HG02970 (cell line): ENCODE data around the gene PPP2R5D.

ENCODE experiments used
- ATAC-seq: cut with Tn5 transposase; IDR thresholded peaks from one replicate; pipeline ENCODE4 v1.9.1; 2021; ENCODE audit warnings: mild to moderate bottlenecking, moderate library complexity, moderate number of reproducible peaks; ENCODE audit not compliant: unreplicated experiment, low FRiP score

Gene PPP2R5D

DNA sequence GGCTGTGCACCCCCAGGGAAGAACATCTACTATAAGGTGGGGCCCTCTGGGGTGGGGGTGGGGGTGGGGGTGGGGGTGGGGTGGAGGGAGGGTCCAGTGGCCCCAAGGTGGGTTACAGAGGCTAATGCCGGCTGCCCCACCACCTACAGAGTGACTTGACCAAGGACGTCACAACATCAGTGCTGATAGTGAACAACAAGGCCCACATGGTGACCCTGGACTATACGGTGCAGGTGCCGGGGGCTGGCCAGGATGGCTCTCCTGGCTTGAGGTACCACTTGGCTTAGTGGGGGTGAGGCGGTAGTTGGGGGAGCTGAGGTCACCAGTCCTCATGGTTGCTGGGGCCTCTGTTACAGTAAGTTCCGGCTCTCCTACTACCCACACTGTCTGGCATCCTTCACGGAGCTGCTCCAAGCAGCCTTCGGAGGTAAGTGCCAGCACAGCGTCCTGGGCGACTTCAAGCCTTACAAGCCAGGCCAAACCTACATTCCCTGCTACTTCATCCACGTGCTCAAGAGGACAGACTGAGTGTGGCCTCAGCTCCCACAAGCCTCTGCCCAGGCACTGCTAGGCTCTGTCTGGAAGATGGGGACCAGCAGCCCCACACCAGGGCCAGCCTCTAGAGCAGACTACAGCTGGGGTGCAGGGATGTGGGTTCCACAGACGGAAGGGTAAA lies 21.1 kb upstream of the PPP2R5D start:
- no peak for ATAC-seq

DNA sequence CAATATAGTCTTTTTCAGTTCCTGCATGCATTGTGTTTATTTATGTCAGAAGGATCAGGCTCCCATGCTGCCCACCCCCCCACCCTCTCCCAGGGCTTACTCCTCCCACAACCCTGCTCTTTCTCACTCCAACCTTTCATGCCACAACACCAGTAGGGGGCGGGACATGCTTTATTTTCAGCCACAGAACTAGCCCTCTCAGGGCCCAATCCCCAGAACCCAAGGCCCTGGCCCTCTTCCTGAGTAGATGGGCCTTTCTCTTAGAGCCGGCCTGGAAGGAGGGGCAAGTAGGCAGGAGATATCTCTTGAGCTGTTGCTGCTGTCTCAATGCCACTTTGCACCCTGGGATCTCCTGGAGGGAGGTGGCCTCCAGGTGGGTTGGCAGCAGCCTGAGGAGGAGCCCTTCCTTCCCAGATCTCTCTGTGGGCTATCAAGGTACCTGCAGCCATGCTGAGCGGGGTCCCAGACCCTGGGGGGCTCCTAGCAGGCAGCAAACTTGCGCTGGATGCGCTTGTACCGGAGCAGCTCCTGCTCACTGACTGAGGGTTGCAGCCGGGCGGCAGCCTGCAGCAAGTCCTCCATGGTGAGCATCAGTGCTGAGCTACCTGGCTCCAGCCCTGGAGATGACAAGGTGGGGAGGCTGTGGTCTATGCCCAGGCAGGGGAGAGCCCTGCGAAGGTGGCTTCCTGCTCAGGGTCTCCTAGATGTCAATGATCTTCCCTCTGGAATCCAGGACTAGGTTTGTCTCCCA lies 20.3 kb upstream of the PPP2R5D start:
- no peak for ATAC-seq

DNA sequence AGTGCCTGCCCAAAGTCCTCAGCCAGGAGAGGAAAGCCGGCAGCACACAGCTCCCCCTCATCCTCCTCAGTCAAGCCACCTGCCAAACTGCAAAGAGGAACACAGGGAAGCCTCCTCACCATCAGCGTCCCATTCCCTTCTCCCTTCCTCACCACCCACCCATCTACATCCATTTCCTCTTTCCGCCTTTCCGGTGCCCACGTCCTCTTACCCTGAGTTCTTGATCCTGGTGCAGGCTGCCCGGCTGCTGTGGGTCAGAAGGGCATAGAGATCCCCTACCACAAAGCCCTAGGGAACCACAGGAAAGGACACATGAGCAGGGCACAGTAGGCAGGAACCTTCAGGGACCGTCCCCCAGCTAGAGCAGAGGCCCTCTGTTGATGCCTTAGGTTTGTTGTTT lies 17.8 kb upstream of the PPP2R5D start:
- no peak for ATAC-seq

DNA sequence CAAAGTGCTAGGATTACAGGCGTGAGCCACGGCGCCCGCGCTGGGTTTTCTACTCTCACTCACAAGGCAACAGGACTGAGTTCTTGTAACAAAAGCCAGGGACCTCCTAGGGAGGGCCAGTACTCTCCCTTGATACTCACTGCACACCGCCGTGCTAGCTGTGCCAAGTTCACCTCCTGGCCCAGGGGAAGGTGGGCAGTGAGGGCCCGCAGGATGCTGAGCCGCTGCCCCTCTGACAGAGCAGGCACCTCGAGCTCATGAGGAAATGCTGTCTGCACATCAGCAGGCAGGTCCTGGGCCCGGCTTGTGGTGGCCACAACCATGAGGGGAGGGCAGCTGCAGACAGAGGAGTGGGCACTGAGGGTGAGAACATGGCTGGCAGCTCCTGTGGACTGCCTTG lies 17.1 kb upstream of the PPP2R5D start:
- ATAC-seq = no peak

DNA sequence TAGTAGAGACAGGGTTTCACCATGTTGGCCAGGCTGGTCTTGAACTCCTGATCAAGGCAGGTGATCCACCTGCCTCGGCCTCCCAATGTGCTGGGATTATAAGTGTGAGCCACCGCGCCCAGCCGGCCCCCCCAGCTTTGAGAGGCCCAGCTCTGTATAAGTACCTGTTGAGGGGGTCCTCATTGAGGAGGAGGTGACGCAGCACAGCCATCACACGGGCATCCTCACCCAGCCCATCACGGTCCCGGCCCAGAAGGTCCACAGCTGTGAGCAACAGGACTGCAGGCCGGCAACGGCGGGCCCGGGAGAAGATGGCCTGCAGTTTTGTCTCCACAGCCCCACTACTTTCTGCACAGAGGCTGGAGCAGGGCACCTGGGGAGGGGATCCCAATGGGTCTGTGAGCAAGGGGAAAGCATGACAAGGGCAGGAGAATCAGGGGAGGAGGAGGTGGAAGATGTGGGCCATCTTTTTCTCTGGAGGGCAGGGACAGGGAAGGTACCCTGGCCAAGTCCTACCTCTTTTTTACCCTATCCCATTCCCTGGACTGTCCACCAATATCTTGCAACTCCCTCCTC lies 16.2 kb upstream of the PPP2R5D start:
- ATAC-seq = no peak

DNA sequence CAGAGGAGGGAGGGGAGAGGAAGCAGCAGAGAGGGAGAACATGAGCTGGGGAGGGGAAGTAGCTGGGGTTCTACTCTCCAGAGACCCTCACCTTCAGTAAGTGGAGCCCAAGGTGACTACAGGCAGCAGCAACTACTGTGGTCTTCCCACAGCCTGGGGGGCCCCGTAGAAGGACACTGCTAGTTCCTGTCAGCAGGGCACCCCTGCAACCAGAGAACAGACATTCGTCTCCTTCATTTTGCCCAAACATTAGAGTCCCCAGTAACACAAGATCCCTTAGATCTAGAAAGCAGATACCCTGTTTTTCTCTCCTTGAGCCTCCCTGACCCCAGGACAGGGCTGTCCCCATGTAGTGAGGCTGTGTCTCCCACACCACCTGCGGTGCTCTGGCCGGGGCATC lies 15.6 kb upstream of the PPP2R5D start:
- ATAC-seq = no peak

DNA sequence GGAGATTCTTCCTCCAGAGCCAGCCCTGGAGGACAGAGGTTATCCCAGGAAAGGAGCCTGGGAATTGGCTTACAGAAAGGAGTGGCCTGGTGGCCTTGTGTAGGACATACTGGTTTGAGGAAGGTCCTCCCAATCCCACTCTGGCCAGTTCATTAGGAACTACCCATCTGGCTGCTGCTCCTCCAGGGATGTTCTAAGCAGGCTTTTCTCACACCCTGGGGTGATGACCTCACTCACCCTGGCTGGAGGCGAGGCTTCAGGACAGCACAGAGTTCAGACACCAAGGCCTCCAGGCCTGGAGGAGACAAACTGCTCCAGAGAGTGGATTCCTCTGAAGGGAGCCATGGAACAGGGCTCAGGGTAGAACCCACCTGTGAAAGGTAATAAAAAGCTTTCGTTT lies 14.9 kb upstream of the PPP2R5D start:
- ATAC-seq = no peak

DNA sequence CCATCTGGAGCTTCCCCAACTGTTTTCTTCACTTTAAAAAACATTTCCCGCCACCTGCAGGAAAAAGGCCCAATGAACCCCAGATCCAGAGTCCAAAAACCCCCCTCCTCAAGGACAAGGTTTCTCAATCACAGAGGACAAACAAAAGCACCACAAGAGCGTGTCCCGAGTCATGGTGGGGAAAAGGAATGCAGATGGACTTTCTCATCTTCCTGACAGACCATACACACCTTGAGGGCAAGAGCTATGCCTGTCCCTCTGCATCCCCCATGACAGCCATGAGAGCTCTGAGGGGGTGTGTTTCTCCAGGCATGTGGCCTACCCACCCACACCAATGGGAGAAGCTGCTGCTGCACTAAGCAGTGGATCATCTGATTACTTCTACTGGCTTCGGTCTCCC lies 14.4 kb upstream of the PPP2R5D start:
- ATAC-seq = no peak

DNA sequence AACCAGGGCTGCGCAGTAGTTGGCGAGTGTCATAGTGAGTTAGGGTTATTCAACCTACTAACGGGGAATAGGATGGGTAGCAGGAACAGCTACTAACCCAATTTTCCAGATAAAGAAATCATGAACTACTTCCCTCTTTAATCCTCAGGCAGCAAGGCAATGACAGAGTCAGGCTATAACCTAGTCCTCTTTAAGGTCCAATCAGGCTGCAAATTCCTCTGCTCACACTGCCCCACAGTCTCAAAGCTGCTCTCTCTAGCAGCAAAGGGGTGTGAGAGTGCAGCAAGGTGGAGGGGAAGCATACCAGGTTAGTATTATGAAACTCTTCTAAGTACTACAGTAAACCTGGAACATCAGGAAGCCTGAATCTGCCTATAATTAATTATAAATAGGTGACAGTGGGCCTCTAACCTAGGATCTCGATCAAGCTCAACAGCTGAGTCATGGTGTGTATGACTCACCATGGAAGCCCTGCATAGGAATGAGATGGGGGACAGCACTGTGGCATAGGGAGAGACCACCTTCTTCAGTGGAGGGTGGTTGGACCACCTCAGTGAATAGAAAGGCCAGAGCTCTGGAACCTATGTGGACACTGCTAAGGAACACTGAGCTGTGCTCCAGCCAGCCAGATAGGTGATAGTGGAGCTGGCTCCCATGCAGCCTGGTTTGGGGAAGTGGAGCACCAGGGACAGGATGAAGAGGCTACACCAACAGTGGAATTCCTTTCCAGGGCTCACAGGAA lies 13.3 kb upstream of the PPP2R5D start:
- no peak for ATAC-seq

DNA sequence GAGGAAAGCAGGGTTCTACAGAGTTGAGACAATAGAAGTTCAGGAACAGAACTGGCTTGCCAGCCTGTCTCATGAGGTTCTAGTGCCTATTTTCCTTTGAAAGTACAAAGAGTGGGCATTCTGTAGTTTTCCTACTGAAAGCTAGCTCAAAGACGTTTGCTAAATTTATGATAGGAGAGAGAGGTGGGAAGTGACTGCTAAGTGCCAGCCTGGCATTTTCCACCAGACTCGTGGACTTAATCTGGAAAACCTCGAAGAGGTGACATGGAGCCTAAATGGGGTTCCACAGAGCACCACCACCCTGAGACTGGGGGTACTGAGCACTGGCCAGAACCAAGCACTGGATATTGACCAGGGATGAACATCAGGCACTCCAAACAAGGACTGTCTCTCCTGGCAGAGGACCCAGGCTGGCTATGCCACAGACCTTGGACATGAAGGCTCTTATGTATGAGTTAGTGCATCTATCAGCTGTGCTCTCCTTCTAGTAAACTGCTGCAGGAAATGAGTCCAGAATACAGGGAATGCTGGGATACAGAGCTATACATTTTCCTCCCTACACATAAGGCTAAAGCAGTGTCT lies 12.5 kb upstream of the PPP2R5D start:
- ATAC-seq = no peak

DNA sequence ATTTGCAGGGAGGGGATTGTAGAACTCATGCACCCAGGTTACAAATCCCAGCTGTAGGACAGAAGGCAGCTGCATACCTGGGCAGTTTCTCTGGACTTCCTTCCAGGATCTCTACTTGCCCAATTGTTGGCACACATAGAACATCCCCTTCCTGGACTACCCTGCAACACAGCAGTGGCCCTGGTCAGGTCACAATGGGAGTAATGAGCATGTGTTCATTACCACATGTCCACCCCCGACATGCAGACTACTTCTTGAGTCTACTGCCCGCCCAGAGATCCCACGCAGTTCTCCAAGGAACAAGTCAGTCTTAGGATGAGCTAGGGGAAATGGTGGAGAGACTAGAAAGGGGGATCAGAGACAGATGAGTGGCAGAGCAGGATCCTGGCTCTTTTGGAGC lies 10.4 kb upstream of the PPP2R5D start:
- no peak for ATAC-seq

DNA sequence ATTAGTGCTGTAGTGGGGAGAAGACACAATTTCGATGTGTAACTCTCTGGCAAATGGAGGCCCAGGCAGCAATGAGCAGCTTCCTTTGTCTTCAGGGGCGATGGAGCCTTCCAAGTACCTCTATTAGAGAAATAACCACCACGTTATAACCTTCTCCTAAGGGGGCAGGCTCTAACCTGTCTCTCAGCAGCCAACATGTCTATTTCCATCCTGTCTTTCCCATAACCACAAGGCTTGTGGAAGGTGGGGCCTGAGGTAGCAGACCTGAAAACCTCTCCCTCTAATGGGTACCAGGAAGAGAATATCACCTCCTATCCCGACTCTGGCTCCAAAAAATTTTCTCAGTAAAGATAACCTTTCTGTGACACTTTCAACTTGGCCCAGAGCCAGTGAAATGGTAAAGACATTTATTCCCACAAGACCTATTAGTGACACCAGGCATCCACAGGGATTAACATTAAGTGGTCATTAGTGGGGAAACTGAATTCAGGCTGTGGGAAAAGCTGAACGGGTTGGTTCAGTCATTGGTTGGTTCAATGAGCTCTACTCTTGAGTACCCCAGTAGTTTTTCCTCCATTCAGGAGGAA lies 9.4 kb upstream of the PPP2R5D start:
- no peak for ATAC-seq

DNA sequence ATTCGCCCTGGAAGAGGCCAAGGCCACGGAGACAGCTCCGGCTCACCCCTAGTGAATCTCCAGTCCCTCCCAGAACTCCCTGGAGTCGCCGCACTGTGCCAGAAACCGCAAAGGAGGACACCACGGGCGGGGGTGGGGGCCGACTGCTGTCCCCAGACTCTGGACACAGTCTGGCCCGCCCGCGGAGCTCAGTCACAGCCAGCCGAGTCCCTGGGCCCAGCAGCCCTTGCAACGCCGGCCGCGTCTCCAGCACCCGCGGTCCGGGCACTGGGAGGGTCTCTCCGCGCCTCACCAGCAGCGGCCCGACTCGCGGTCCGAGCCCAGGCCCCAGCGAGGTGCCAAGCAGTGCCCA lies 5.9 kb upstream of the PPP2R5D start:
- ATAC-seq = no peak

DNA sequence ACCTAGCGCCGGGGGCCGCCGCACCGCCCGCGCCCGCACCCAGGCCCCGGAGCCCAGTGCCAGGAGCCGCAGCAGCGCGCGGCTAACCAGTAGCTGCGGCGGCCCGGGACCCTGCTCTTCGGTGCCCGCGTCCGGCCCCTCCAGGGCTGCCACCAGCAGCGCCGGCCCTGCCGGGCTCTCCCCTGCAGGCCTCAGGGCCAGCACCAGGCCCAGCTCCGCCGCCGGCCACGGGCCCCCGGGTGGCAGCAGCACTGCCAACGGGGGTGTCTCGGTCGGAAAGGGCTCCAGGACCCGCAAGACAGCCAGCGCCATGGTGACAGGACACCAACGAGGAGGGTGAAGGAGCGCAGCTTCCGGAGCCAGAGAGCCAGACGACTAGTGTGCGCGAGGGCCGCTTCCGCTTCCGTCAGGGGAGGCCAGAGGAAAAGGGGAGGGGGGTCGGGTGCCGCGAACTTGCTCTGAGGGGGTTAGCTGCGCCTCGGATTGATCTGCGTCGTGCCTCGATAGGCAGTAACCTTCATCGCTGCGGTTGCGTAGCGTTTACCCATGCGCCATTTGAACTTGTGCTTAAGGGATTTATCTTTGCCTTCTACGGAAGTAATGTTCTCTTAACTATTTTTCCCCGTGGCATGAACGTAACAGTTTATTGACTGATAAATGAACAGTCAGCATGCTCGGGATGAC lies 5.4 kb upstream of the PPP2R5D start, which contains the start of gene PEX6:
Gene PEX6 (minus strand): TSS at position 343 of the 684 bp plus-strand sequence. CDS start 31 bp downstream, at position 312.
- peak; percentile 87 for ATAC-seq

DNA sequence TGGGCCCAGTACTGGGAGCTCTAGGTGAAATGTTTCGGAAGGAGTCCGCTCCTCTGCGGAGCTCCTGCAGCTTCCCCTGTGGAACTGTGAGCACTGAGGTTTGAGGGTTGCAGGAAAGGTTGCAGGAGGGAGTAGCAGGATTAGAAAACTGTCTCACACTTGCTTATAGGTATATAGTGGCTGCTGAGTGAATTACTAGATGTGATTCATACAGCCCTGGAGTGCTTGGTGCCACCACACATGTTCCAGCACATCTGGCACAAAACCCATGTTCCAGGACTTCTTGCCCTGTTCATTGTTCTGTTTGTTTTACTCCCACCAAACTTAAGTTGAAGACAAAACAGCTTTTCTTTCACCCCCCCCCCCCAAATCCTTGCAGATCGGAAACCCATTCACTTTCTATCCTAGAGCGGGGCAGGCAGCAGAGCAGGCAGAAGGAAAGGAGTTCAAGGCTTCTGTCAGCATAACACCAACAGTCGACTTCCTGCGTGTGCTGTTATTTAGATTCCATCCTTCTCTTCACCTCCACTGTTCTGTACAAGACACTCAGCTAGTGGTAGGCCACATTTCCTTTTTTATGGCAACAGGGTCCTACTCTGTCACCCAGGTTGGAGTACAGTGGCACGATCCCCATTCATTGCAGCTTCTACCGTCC lies 4.7 kb upstream of the PPP2R5D start:
- no peak for ATAC-seq

DNA sequence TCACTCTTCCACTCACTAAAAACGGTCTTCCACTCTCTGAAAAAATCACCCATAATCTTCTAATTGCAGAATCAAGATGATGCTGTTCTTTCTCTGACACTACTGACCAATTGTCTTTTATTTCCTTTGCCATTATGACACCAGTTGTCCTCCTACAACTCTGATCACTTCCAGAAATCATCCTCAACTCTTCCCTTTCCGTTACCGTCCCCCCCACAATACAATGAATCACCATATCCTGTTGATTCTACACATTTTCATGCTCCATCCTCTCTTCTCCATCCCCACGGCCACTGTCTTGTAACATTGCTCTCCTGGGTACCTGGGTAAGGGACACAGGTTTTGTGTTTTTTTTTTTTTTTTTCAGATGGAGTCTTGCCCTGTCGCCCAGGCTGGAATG lies 2.5 kb upstream of the PPP2R5D start:
- no peak for ATAC-seq

DNA sequence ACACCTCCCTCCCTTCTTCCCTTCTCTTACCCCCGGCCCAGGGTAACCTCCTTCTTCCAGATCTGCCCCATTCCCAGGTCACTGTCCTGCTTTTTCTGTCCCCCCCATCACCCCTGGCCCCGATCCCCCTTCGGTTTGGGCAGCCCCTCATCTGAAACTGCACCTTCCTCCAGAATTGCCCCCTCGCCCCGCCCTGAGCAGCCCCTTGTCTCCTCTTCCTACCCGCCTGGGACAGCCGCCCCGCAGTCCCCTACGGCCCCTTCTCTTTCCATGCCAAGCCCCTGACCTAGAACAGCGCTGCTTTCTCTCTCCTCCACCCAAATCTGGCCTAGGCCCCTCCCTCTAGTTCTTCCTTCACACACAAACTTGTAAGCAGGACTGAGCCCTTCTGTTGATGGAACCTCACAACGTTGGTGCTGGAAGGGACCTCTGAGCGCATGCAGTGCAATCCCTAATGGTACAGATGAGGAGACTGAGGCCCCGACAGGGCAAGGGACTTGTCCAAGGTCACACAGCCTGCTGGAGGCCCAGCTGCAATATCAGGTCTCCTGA lies 630 bp downstream of the PPP2R5D start:
- ATAC-seq = no peak

DNA sequence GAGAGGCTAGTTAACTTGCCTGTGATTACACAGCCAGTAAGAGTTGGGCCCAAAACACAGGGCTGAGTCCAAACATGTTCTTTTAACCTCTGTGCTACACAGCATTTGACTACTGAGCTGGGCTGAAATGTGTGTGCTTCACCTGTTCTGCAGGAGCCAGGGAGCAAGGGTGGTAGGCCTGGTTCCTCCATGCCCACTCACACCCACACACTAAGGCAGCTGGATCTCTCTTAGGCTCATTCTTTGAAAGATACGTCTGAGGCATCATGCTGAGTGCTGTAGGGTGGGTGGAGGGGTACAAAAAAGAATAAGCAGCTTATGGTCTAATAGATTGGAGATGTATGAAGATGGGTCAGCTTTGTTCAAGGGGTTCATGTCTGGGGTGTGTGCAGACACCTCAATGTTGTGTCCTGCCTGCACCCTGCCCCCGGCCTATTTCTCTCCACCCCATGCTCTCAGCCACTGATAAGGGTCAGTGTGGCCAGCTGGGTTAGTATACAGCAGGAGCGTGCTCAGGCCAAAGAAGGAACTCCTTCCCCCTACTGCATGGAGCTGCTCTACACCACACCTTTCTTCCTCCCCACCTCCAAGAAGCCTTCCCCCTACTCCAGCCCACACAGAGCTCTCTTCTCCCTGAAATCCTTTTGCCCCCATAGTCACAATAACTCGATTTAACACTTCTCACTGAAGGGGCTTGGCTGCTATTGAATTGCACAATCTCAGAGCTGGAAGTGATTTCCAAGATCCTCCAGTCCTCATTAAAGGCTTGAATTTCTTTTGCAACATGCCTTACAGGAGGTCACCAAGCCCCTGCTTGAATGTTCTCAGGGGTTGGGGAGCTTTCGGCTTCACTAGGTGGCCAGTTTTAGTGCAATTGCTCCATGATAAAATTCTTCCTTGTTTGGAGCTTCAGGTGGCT lies 3.4 kb downstream of the PPP2R5D start:
- ATAC-seq = no peak
